Colonic mucosa (tissue), 4 donors: Measurements from ENCODE around the gene GLCE. TPM values are rescaled to one million over a fixed set of nuclear protein-coding genes. Genes with fewer than 3 reads are reported as not detected.

Source experiments
- DNase-seq: peaks from one replicate; pipeline ENCODE4 v3.0.0-alpha.2; 2020
- H3K27ac ChIP-seq: fragments of 200-600 bp; one replicate; pipeline ENCODE4 v1.8.0; 2021
- H3K27me3 ChIP-seq: fragments of 200-600 bp; one replicate; pipeline ENCODE4 v1.8.0; 2021
- H3K36me3 ChIP-seq: fragments of 200-600 bp; one replicate; pipeline ENCODE4 v1.8.0; 2021
- H3K4me1 ChIP-seq: fragments of 200-600 bp; one replicate; pipeline ENCODE4 v1.8.0; 2021; ENCODE audit warnings: mild to moderate bottlenecking
- H3K4me3 ChIP-seq: fragments of 200-600 bp; one replicate; pipeline ENCODE4 v1.8.0; 2021
- H3K9ac ChIP-seq, 2 donors: one replicate each; pipeline ENCODE4 v1.7.0; 2013; ENCODE audit warnings: control low read depth in 2 of 2, low read depth in 2 of 2, low read length in 2 of 2
- H3K9me3 ChIP-seq: fragments of 200-600 bp; one replicate; pipeline ENCODE4 v1.8.0; 2021
- CTCF ChIP-seq: fragments of 200-600 bp; IDR thresholded peaks from one replicate; pipeline ENCODE4 v1.8.0; 2022; ENCODE audit warnings: antibody characterized with exemption, mild to moderate bottlenecking
- intact Hi-C: fragments of 100-400 bp; cut with DNase I; formaldehyde crosslinking; loops from one replicate; pipeline ENCODE4 v1.14.1; 2022
- total RNA-seq, 2 donors: library from RNA; stranded (reverse); fragmentation: NEBNext Ultra II Directional in 1 of 2; extraction: Animal tissue kit (Norgen Biotek cat#: 25700) in 1 of 2; gene quantifications; one replicate each; pipeline ENCODE4 v1.2.1, GENCODE V29; 2021
- donor health status: healthy.
- donor health status: DM: no; HTN: no; CAD: no.
- donor health status: DM: no; HTN: no; CAD: no.

The GLCE gene
- total RNA-seq, 2 donors from 2014 or later = 28.0 to 61.1 TPM

- no peak overlapping the region for H3K9ac ChIP-seq
- intact Hi-C loops = loop anchor here (10.0 kb wide), 1 partner anchor 55 kb away; the partner anchor contains the start of gene GLCE
- H3K4me1 ChIP-seq = no peaks in the 10 kb centered on the region
- no peak for TF ChIP-seq CTCF
- H3K36me3 ChIP-seq = no peaks in the 10 kb centered on the region
- no peak for DNase-seq
- no peaks in the 10 kb centered on the region for H3K27me3 ChIP-seq
- no peak overlapping the region for H3K27ac ChIP-seq
- no peak overlapping the region for H3K4me3 ChIP-seq
- no peaks in the 10 kb centered on the region for H3K9me3 ChIP-seq
Observed at GRCh38 chr15:69219690-69220089, 59.3 kb downstream of the GLCE start.

- peak; percentile 42 for DNase-seq
- no peak for TF ChIP-seq CTCF
- no peaks in the 10 kb centered on the region for H3K27me3 ChIP-seq
- H3K4me1 ChIP-seq = no peaks in the 10 kb centered on the region
- no peak overlapping the region for H3K27ac ChIP-seq
- H3K9ac ChIP-seq = peak overlapping the region in 1 of 2 donors; percentile 34
- no peak overlapping the region for H3K4me3 ChIP-seq
- no peaks in the 10 kb centered on the region for H3K9me3 ChIP-seq
- H3K36me3 ChIP-seq = no peaks in the 10 kb centered on the region
- intact Hi-C loops = loop anchor here (10.0 kb wide), 1 partner anchor 57 kb away; the partner anchor contains the start of gene GLCE
Observed at GRCh38 chr15:69222002-69222474, 61.6 kb downstream of the GLCE start.

- H3K27me3 ChIP-seq = no peaks in the 10 kb centered on the region
- no peak overlapping the region for H3K27ac ChIP-seq
- no peaks in the 10 kb centered on the region for H3K4me1 ChIP-seq
- no peaks in the 10 kb centered on the region for H3K9me3 ChIP-seq
- H3K4me3 ChIP-seq = no peak overlapping the region
- no peak overlapping the region for H3K9ac ChIP-seq
- intact Hi-C loops = loop anchor here (10.0 kb wide), 1 partner anchor 58 kb away; the partner anchor contains the start of gene GLCE
- DNase-seq = no peak
- H3K36me3 ChIP-seq = no peaks in the 10 kb centered on the region
- no peak for TF ChIP-seq CTCF
Observed at GRCh38 chr15:69223083-69223813, 62.8 kb downstream of the GLCE start.

- TF ChIP-seq CTCF = no peak
- no peak overlapping the region for H3K9ac ChIP-seq
- no peaks in the 10 kb centered on the region for H3K27me3 ChIP-seq
- DNase-seq = peak; percentile 79
- no peaks in the 10 kb centered on the region for H3K9me3 ChIP-seq
- H3K27ac ChIP-seq = peak overlapping the region; percentile 30
- intact Hi-C loops = loop anchor here (10.0 kb wide), 1 partner anchor 60 kb away; the partner anchor contains the start of gene GLCE
- no peaks in the 10 kb centered on the region for H3K36me3 ChIP-seq
- no peaks in the 10 kb centered on the region for H3K4me1 ChIP-seq
- H3K4me3 ChIP-seq = no peak overlapping the region
Observed at GRCh38 chr15:69224383-69224782, 63.9 kb downstream of the GLCE start.

GRCh38 chr15:69225355-69226022 lies 65.1 kb downstream of the GLCE start:
- no peaks in the 10 kb centered on the region for H3K36me3 ChIP-seq
- H3K9ac ChIP-seq = no peak overlapping the region
- no peak for DNase-seq
- H3K27me3 ChIP-seq = no peaks in the 10 kb centered on the region
- intact Hi-C loops = loop anchor here (1.0 to 10.0 kb wide), 2 partner anchors 61 to 166 kb away; partner anchors contain the start of gene GLCE
- no peak overlapping the region for H3K4me3 ChIP-seq
- no peak for TF ChIP-seq CTCF
- H3K27ac ChIP-seq = peak overlapping the region; percentile 30
- no peaks in the 10 kb centered on the region for H3K9me3 ChIP-seq
- H3K4me1 ChIP-seq = no peaks in the 10 kb centered on the region
